Keratinocyte (primary cell): ENCODE measurements around the gene DENND1A. TPM values are rescaled to one million over a fixed set of nuclear protein-coding genes. Genes with fewer than 3 reads are reported as not detected.

Experiments
- DNase-seq: peaks from one replicate; pipeline ENCODE4 v3.0.0-alpha.2; 2011; ENCODE audit warnings: low read depth, missing footprints, low spot score
- FAIRE-seq: peaks from 2 replicates; lab custom pipeline; 2011; peaks lifted over from hg19 to GRCh38; lab: Jason Lieb, UNC
- H2AFZ ChIP-seq: 2 replicates; pipeline ENCODE4 v1.6.0; 2012; ENCODE audit warnings: low read length, control low read depth, inconsistent platforms; ENCODE audit not compliant: control insufficient read depth
- H3K27ac ChIP-seq: 2 replicates; pipeline ENCODE4 v1.5.1; 2011; ENCODE audit warnings: low read length; ENCODE audit not compliant: control insufficient read depth, insufficient read depth
- H3K27me3 ChIP-seq: 3 replicates; pipeline ENCODE4 v1.6.0; 2011; ENCODE audit warnings: low read length; ENCODE audit not compliant: control insufficient read depth, insufficient read depth; ENCODE audit errors: extremely low read depth
- H3K36me3 ChIP-seq, 2 experiments: 2 replicates in 1 of 2; 3 replicates in 1 of 2; pipeline ENCODE4 v1.5.1; 2011; ENCODE audit warnings: low read length in 2 of 2, mild to moderate bottlenecking in 1 of 2; ENCODE audit not compliant: control insufficient read depth in 2 of 2, insufficient read depth in 2 of 2; ENCODE audit errors: extremely low read depth in 1 of 2
- H3K4me1 ChIP-seq: 3 replicates; pipeline ENCODE4 v1.5.1; 2011; ENCODE audit warnings: low read length; ENCODE audit not compliant: control insufficient read depth, insufficient read depth; ENCODE audit errors: extremely low read depth
- H3K4me2 ChIP-seq: 3 replicates; pipeline ENCODE4 v1.6.0; 2011; ENCODE audit warnings: low read depth, low read length; ENCODE audit not compliant: control insufficient read depth, insufficient read depth; ENCODE audit errors: extremely low read depth
- H3K4me3 ChIP-seq, 3 experiments: fragments of 200-600 bp in 1 of 3; sonication (generic) in 1 of 3; 2 replicates in 2 of 3; 3 replicates in 1 of 3; pipeline ENCODE4 v1.5.1; 2011 to 2016; ENCODE audit warnings: low read length in 3 of 3, mild to moderate bottlenecking in 3 of 3, control low read depth in 2 of 3, inconsistent platforms in 1 of 3, low read depth in 1 of 3, mixed read lengths in 1 of 3, mixed run types in 1 of 3, moderate library complexity in 1 of 3; ENCODE audit not compliant: control insufficient read depth in 2 of 3, insufficient read depth in 2 of 3; ENCODE audit errors: extremely low read depth in 1 of 3
- H3K79me2 ChIP-seq: 2 replicates; pipeline ENCODE4 v1.6.0; 2012; ENCODE audit warnings: low read length; ENCODE audit not compliant: control insufficient read depth, insufficient read depth
- H3K9ac ChIP-seq: 3 replicates; pipeline ENCODE4 v1.6.0; 2011; ENCODE audit warnings: low read length; ENCODE audit not compliant: control insufficient read depth, insufficient read depth; ENCODE audit errors: extremely low read depth
- H3K9me1 ChIP-seq: 3 replicates; pipeline ENCODE4 v1.6.0; 2011; ENCODE audit warnings: low read length; ENCODE audit not compliant: control insufficient read depth, insufficient read depth; ENCODE audit errors: extremely low read depth
- H3K9me3 ChIP-seq: 2 replicates; pipeline ENCODE4 v1.5.1; 2012; ENCODE audit warnings: low read depth, low read length; ENCODE audit not compliant: control insufficient read depth
- H4K20me1 ChIP-seq: 3 replicates; pipeline ENCODE4 v1.6.0; 2011; ENCODE audit warnings: low read length; ENCODE audit not compliant: control insufficient read depth, insufficient read depth; ENCODE audit errors: extremely low read depth
- CTCF ChIP-seq, 3 experiments: IDR thresholded peaks in 1 of 3; conservative IDR thresholded peaks in 1 of 3; optimal IDR thresholded peaks in 1 of 3; 2 replicates in 2 of 3; 3 replicates in 1 of 3; pipeline versions ENCODE3 to v1.5.1; 2011; ENCODE audit warnings: low read length in 3 of 3, mild to moderate bottlenecking in 3 of 3, moderate library complexity in 2 of 3, control low read depth in 1 of 3, inconsistent platforms in 1 of 3; ENCODE audit not compliant: insufficient read depth in 2 of 3; ENCODE audit errors: extremely low read depth in 1 of 3
- EZH2 ChIP-seq: IDR thresholded peaks from one replicate; pipeline ENCODE4 v1.6.1; 2012; ENCODE audit warnings: inconsistent platforms, mild to moderate bottlenecking, low read length, moderate library complexity
- dilution Hi-C: fragments of 300-500 bp; cut with MboI; formaldehyde crosslinking; loops from one replicate; pipeline ENCODE4 v1.7.0; 2020; ENCODE audit warnings: low sequenced_read_pairs; ENCODE audit not compliant: extremely low pct_ligation_motif_present
- polyA plus RNA-seq, 5 experiments: library from polyadenylated mRNA; depleted of rRNA in 3 of 5; stranded (reverse) in 3 of 5; stranded (forward) in 1 of 5; unstranded in 1 of 5; fragments of >200 nt; gene quantifications; 1 replicate in 1 of 5; 2 replicates in 3 of 5; 3 replicates in 1 of 5; pipeline versions ENCODE4 v1.2.1 to v1.2.3, GENCODE V29; 2011 to 2012; ENCODE audit warnings: missing spikeins in 2 of 5, low read depth in 1 of 5, low replicate concordance in 1 of 5

The DENND1A gene
- polyA plus RNA-seq, 1 donor (not counting 4 experiments of a cell fraction or from before 2014, with no cell fraction given): 13.0 TPM

DNA sequence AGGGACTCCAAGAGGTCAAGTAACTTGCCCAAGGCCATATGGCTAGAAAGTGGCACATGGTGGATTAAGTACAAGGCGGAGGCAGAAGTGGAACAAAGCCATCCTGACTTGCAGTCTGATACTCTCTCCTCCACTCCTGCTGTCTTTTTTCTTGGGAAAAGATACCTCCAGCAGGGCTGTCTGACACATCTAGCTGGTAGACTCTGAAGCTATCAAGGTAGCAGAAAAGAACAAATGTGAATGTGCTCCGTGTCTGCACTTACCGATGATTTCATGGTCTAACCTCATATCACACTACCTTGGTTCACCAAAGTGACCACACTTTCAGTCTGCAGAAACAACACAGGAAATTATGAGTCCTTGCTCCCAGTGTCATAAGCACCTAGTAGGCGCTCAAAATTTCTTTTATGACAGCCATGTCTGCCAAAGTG, 289.1 kb downstream of the DENND1A start:
- dilution Hi-C loops: no loop called here

GRCh38 chr9:123639743-123640142, 290.2 kb downstream of the DENND1A start:
- Histone ChIP-seq H3K27me3 (no peaks in the 10 kb centered on the region), H3K9ac (no peak overlapping the region), H3K9me3 (no peaks in the 10 kb centered on the region), H3K36me3 (peaks cover 0 to 1% of the 10 kb centered on the region in 2 experiments), H3K4me3 (no peak overlapping the region), H3K79me2 (no peaks in the 10 kb centered on the region), H3K9me1 (no peaks in the 10 kb centered on the region), H4K20me1 (no peaks in the 10 kb centered on the region), H3K4me1 (no peaks in the 10 kb centered on the region), H3K4me2 (no peak overlapping the region), H3K27ac (no peak overlapping the region), H2AFZ (no peak overlapping the region)
- FAIRE-seq (no peak), DNase-seq (no peak)
- dilution Hi-C loops: no loop called here
- TF ChIP-seq CTCF (optimal IDR thresholded peaks at IDR 0.05 in 1 of 3, IDR thresholded peaks at IDR 0.05 in 1 of 3, conservative IDR thresholded peaks at IDR 0.05 in 1 of 3; ENCODE audit: extremely low read depth in 1 of 3, insufficient read depth in 2 of 3, low read length in 3 of 3): no peak
- no peak for TF ChIP-seq EZH2

More for the DNA sequence above, 289.1 kb downstream of the DENND1A start:
- no peak overlapping the region for H3K27ac ChIP-seq
- no peaks in the 10 kb centered on the region for H3K9me3 ChIP-seq
- H4K20me1 ChIP-seq: no peaks in the 10 kb centered on the region
- H2AFZ ChIP-seq: no peak overlapping the region
- H3K4me1 ChIP-seq: no peaks in the 10 kb centered on the region
- H3K4me3 ChIP-seq: no peak overlapping the region
- no peaks in the 10 kb centered on the region for H3K9me1 ChIP-seq
- DNase-seq (no peak), FAIRE-seq (no peak)
- no peak overlapping the region for H3K9ac ChIP-seq
- H3K27me3 ChIP-seq: no peaks in the 10 kb centered on the region
- TF ChIP-seq CTCF (optimal IDR thresholded peaks at IDR 0.05 in 1 of 3, IDR thresholded peaks at IDR 0.05 in 1 of 3, conservative IDR thresholded peaks at IDR 0.05 in 1 of 3; ENCODE audit: extremely low read depth in 1 of 3, insufficient read depth in 2 of 3, low read length in 3 of 3) (no peak), EZH2 (no peak)
- no peak overlapping the region for H3K4me2 ChIP-seq
- H3K79me2 ChIP-seq: no peaks in the 10 kb centered on the region
- H3K36me3 ChIP-seq: peaks cover 0 to 1% of the 10 kb centered on the region in 2 experiments
